HG02852 (cell line): Measurements from ENCODE around the gene PIK3R2.
A peak's percentile ranks its signal among the peaks of the same experiment; 100 is the strongest.
"Not testable (repeated sequence)": the region's sequence is repeated elsewhere in the genome, so short reads cannot be mapped to it uniquely, and the experiment has no call there.

ENCODE experiments used
- ATAC-seq: cut with Tn5 transposase; IDR thresholded peaks from one replicate; pipeline ENCODE4 v1.9.1; 2021; ENCODE audit warnings: mild to moderate bottlenecking, moderate library complexity; ENCODE audit not compliant: unreplicated experiment

The PIK3R2 gene

GRCh38 chr19:18152817-18153555, at the start of gene PIK3R2:
TSS of gene PIK3R2 (plus strand) at chr19:18153163. CDS start at chr19:18155880, 2,717 bp downstream.
- ATAC-seq, result peak; percentile 78

GRCh38 chr19:18104793-18105131, 48.2 kb upstream of the PIK3R2 start:
- ATAC-seq, result no peak

GRCh38 chr19:18105259-18105658, 47.7 kb upstream of the PIK3R2 start:
- ATAC-seq, result not testable (repeated sequence)

DNA sequence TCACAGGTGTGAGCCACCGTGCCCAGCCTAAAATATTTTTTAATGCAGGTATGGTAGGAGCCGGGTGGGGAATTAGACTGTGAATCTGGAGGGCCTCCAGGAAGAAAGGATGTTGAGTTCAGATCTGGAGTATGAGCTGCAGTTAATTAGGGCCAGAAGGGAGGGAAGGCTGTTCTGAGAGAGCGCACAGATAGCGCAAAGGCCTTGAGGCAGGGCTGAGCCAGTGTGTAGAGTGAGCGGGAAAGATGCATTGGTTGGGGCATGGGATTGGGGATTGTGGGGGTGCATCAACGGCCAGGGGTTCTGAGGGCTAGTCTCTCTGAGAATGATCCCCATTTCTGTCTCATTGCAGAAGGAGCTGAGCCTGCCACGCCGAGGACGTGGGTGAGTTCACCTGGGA, 45.7 kb upstream of the PIK3R2 start:
- ATAC-seq, result no peak

- no peak for ATAC-seq
Measured at GRCh38 chr19:18108897-18109296, 44.1 kb upstream of the PIK3R2 start.

GRCh38 chr19:18109341-18109732, 43.6 kb upstream of the PIK3R2 start:
- no peak for ATAC-seq

GRCh38 chr19:18109733-18110608, 43.0 kb upstream of the PIK3R2 start:
- no peak for ATAC-seq

DNA sequence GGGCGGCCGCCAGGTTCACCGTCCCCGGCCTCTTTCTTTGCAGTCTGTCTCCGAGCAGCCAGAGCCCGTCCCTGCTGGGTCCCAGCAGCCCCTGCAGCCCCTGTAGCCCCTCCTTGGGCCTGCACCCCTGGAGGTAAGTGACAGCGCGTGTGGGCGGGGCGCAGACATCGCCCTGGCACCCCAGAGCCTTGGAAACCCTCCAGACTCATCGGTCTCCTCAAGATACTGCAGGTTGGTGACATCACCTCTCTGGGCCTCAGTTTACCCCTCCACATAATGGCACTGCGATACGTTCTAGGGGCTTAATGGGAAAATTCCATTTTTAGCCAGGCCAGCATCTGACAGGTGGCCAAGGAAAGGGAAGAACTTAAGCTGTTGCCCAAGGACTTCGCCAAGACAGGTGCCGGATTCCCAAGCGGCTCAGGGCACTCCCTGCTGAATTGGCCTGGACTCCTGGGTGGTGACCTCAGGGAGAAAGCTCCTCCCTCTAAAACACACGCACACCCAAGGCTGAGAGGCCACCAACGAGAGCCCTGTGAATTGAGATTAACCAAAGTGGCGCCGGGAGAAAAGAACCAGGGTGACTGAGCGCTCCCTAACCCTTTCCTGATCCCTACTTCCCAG, 42.2 kb upstream of the PIK3R2 start:
- ATAC-seq, result no peak

- ATAC-seq, result no peak
Measured at GRCh38 chr19:18112989-18113478, 39.9 kb upstream of the PIK3R2 start.

GRCh38 chr19:18113827-18114226, 39.1 kb upstream of the PIK3R2 start:
- no peak for ATAC-seq

DNA sequence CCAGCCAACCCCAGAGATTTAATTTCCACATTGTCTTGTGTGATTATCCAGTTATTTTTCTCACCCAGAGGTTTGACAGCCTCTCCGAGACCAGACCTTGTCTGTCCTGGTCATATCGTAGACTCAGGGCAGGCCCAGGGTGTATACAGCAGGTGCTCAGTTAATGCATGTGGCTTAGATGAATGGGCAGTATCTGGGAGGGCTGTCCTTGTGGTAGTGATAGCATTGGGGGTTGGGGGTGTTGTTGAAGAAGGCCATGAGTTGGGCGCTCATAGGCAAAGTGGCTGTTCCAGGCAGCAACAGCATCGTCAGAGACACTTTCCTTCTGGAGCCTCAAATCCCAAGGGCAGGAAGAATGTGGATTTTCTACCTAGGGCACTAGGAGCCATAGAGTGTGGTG, 38.5 kb upstream of the PIK3R2 start:
- ATAC-seq, result no peak

DNA sequence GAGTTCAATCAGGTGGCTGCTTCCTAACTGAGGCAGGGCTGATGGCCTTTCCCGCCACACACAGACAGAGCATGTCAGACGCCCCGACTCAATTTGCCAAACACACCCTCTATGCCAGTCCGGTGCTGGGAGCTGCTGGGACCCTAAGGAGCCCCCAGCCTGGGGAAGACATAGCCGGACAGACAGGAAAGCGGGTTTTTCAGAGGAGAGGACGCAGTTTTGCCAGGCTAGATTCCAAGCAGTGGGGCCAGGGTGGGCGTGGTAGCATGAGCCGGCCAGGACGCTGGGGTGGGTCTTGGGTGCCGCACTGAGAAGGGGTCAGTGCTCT, 35.6 kb upstream of the PIK3R2 start:
- ATAC-seq, result no peak

- peak; percentile 72 for ATAC-seq
Measured at GRCh38 chr19:18117692-18118378, 35.1 kb upstream of the PIK3R2 start.

- ATAC-seq, result peak; percentile 9
Measured at GRCh38 chr19:18118420-18119012, 34.4 kb upstream of the PIK3R2 start.

- no peak for ATAC-seq
Measured at GRCh38 chr19:18119013-18119716, 33.8 kb upstream of the PIK3R2 start.

DNA sequence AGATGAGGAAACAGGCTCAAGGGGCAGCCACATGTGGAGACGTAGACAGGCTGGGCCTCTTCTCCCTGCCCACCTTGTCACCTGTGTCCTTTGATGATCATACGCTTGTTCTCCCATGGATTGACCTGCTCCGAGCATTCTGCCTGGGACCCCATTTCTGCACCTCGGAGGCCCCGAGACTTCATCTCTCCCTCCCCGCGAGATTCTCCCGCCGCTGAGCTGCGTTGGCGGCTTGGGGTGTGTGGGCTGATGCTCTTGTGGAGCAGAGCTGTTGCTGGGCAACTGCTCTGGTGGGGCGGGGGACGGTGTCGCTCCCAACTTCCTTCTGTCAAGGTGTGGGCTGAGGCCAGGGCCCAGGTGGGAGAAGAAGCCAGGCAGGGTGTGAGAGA, 33.3 kb upstream of the PIK3R2 start:
- ATAC-seq, result no peak

DNA sequence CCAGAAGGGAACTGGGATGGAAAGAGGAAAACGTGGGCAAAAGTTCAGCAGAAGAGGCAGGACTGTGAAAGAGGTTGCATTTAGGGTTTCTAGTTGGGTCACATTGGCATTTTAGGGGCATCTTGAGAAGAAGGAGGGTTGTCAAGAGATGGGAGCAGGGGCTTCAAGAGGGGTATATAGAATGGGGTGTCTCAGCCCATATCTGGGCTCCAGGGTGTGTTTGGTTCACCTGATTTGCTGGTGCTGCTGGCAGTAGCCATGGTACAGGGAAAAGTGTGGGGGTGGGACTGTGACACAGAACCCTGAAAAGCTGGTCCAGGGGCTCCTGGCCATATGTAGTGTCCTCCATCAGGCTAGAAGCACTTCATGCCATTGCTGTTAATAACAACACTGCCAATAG, 32.8 kb upstream of the PIK3R2 start:
- no peak for ATAC-seq

GRCh38 chr19:18121166-18121565, 31.8 kb upstream of the PIK3R2 start:
- ATAC-seq, result no peak

DNA sequence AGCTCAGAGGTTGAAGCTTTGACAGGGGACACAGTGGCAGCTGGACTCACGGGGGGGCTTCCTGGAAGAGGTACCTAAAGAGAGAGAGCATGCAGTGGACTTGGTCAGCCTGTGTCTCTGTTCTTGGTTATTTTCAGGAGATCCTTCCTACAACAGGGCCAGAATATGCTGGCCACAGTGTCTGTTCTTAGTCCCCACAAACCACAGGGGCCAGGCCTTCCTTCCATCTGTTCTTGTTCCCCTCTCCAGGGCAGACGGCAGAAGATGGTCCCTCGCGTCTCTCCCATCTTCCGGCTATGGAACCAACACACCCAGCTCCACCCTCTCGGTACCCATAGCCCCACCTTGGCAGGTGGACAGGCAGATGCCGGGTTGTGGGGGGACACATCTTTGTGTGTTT, 30.5 kb upstream of the PIK3R2 start:
- no peak for ATAC-seq
